Measurements from ENCODE around the gene PSMG3.
A peak's percentile ranks its signal among the peaks of the same experiment; 100 is the strongest.

Gene PSMG3

GRCh38 chr7:1526271-1526754 lies 43.5 kb downstream of the PSMG3 start:
- Histone ChIP-seq H3K4me1 (ENCODE audit: control insufficient read depth, insufficient read depth, low read length) (no peaks in the 10 kb centered on the region), H3K36me3 (ENCODE audit: control insufficient read depth in 2 of 2, insufficient read depth in 1 of 2, low read length in 2 of 2) (no peaks in the 10 kb centered on the region), H3K4me3 (ENCODE audit: low read depth, low read length) (no peak overlapping the region), H3K27ac (ENCODE audit: extremely low read depth, low read depth, low read length) (no peak overlapping the region), H3K9me3 (ENCODE audit: control insufficient read depth, insufficient read depth, low read depth, low read length) (no peaks in the 10 kb centered on the region)
- ChIA-PET CTCF (interaction anchor here (1.2 kb wide), 1 partner anchor 22 kb away, joined by 3 read pairs; no protein-coding TSS in a partner anchor), POLR2A (no interaction called here)
- no peak for TF ChIP-seq YY1 (tag by site-specific recombination; IDR thresholded peaks at IDR 0.05)
- TF ChIP-seq ZNF660 (tag by site-specific recombination; IDR thresholded peaks at IDR 0.05): no peak
- no peak for TF ChIP-seq ZBTB11 (tag by site-specific recombination; conservative IDR thresholded peaks at IDR 0.05; ENCODE audit: low read depth)
- no peak for TF ChIP-seq ZNF148 (tag by site-specific recombination; IDR thresholded peaks at IDR 0.05; ENCODE audit: borderline replicate concordance)
- TF ChIP-seq ZBTB48 (tag by site-specific recombination; IDR thresholded peaks at IDR 0.05): peak; percentile 28; the same call in 1 of the 2 replicates
- peak; percentile 27; the same call in 1 of the 2 replicates for TF ChIP-seq ZFHX2 (tag by site-specific recombination; conservative IDR thresholded peaks at IDR 0.05)
- TF ChIP-seq ZNF513 (tag by site-specific recombination; IDR thresholded peaks at IDR 0.05): peak; percentile 85
- TF ChIP-seq PRDM1 (tag by site-specific recombination; IDR thresholded peaks at IDR 0.05): peak; percentile 85
- no peak for TF ChIP-seq ZNF623 (tag by site-specific recombination; IDR thresholded peaks at IDR 0.05)
- TF ChIP-seq ZNF274 (IDR thresholded peaks at IDR 0.05; ENCODE audit: low read length): no peak
- TF ChIP-seq ZNF274 (tag by site-specific recombination; IDR thresholded peaks at IDR 0.05; ENCODE audit: borderline replicate concordance): no peak
- TF ChIP-seq ZSCAN5A (tag by site-specific recombination; IDR thresholded peaks at IDR 0.05): no peak
- TF ChIP-seq ZNF133 (tag by site-specific recombination; IDR thresholded peaks at IDR 0.05): no peak
- TF ChIP-seq ZXDB (tag by site-specific recombination; IDR thresholded peaks at IDR 0.05): no peak
- no peak for TF ChIP-seq KLF7 (tag by site-specific recombination; IDR thresholded peaks at IDR 0.05; ENCODE audit: borderline replicate concordance)
- 0 out of 2 replicates have a peak, but pooled peaks have one; percentile 14 for TF ChIP-seq KLF8 (tag by site-specific recombination; IDR thresholded peaks at IDR 0.05)
- TF ChIP-seq ZNF366 (tag by site-specific recombination; conservative IDR thresholded peaks at IDR 0.05): peak; percentile 86
- no peak for TF ChIP-seq ZNF223 (tag by site-specific recombination; IDR thresholded peaks at IDR 0.05)
- TF ChIP-seq SP3 (tag by site-specific recombination; IDR thresholded peaks at IDR 0.05): peak; percentile 80
- TF ChIP-seq PATZ1 (tag by site-specific recombination; IDR thresholded peaks at IDR 0.05): peak; percentile 28; the same call in 1 of the 2 replicates
- TF ChIP-seq SCRT1 (tag by site-specific recombination; IDR thresholded peaks at IDR 0.05; ENCODE audit: borderline replicate concordance): no peak
- no peak for TF ChIP-seq ZNF112 (tag by site-specific recombination; IDR thresholded peaks at IDR 0.05)
- no peak for TF ChIP-seq PBX3 (CRISPR knock-in tag; IDR thresholded peaks at IDR 0.05)
- TF ChIP-seq ZNF624 (tag by site-specific recombination; IDR thresholded peaks at IDR 0.05): no peak
- peak; percentile 67; the same call in 1 of the 2 replicates for TF ChIP-seq EGR2 (tag by site-specific recombination; IDR thresholded peaks at IDR 0.05; ENCODE audit: low read depth)
- TF ChIP-seq ZNF362 (tag by site-specific recombination; IDR thresholded peaks at IDR 0.05): no peak

All from HEK293 (cell line).